GM23338 (cell line): ENCODE data around the gene CACNG7. TPM values are rescaled to one million over a fixed set of nuclear protein-coding genes. Genes with fewer than 3 reads are reported as not detected.

Experiments
- ATAC-seq: fragments of 200-7000 bp; cut with Tn5 transposase; 3 replicates; pipeline ENCODE4 v1.9.1; 2020
- DNase-seq: peaks from one replicate; pipeline ENCODE4 v3.0.0-alpha.2; 2015; ENCODE audit warnings: low spot score
- H2AFZ ChIP-seq: fragments of 200-600 bp; sonication (generic); 2 replicates; pipeline ENCODE4 v1.8.0; 2016; ENCODE audit warnings: antibody characterized with exemption, mild to moderate bottlenecking, moderate library complexity
- H3F3A ChIP-seq: fragments of 200-600 bp; sonication (generic); replicated peaks from 2 replicates; pipeline ENCODE4 v1.8.0; 2017; ENCODE audit warnings: antibody characterized with exemption, mixed run types, low read depth
- H3K27ac ChIP-seq: fragments of 200-600 bp; sonication (generic); 2 replicates; pipeline ENCODE4 v1.6.1; 2016; ENCODE audit warnings: low read depth
- H3K27me3 ChIP-seq: fragments of 200-600 bp; sonication (generic); 2 replicates; pipeline ENCODE4 v1.8.0; 2016; ENCODE audit warnings: mild to moderate bottlenecking, mixed run types, moderate library complexity; ENCODE audit not compliant: insufficient read depth
- H3K36me3 ChIP-seq: fragments of 200-600 bp; sonication (generic); 2 replicates; pipeline ENCODE4 v1.8.0; 2016; ENCODE audit warnings: mild to moderate bottlenecking; ENCODE audit not compliant: insufficient read depth
- H3K4me1 ChIP-seq: fragments of 200-600 bp; sonication (generic); 2 replicates; pipeline ENCODE4 v1.8.0; 2016; ENCODE audit warnings: mild to moderate bottlenecking, moderate library complexity; ENCODE audit not compliant: insufficient read depth
- H3K4me2 ChIP-seq: fragments of 200-600 bp; sonication (generic); 2 replicates; pipeline ENCODE4 v1.7.1; 2017; ENCODE audit warnings: mixed run types
- H3K4me3 ChIP-seq: fragments of 200-600 bp; sonication (generic); 2 replicates; pipeline ENCODE4 v1.6.1; 2016; ENCODE audit warnings: mixed run types
- H3K79me2 ChIP-seq: fragments of 200-600 bp; sonication (generic); replicated peaks from 2 replicates; pipeline ENCODE4 v1.8.0; 2017; ENCODE audit warnings: mild to moderate bottlenecking; ENCODE audit not compliant: insufficient read depth
- H3K9me2 ChIP-seq: fragments of 200-600 bp; sonication (generic); 2 replicates; pipeline ENCODE4 v1.8.0; 2017; ENCODE audit not compliant: insufficient read depth
- H4K20me1 ChIP-seq: fragments of 200-600 bp; sonication (generic); replicated peaks from 2 replicates; pipeline ENCODE4 v1.8.0; 2017; ENCODE audit warnings: mild to moderate bottlenecking; ENCODE audit not compliant: insufficient read depth
- H3K27ac Mint-ChIP-seq: 2 replicates; pipeline ENCODE4 v1.8.0; 2020; ENCODE audit warnings: inconsistent platforms, mild to moderate bottlenecking, moderate library complexity, mixed read lengths
- H3K27me3 Mint-ChIP-seq: 3 replicates; pipeline ENCODE4 v1.8.0; 2022; ENCODE audit warnings: low read depth, mild to moderate bottlenecking, moderate library complexity, mixed read lengths, inconsistent platforms; ENCODE audit not compliant: insufficient read depth, poor library complexity
- H3K36me3 Mint-ChIP-seq: 3 replicates; pipeline ENCODE4 v1.8.0; 2021; ENCODE audit warnings: low read depth, mild to moderate bottlenecking, inconsistent platforms, moderate library complexity, mixed read lengths
- H3K4me1 Mint-ChIP-seq: 3 replicates; pipeline ENCODE4 v1.8.0; 2020; ENCODE audit warnings: mild to moderate bottlenecking, inconsistent platforms, mixed read lengths
- H3K4me3 Mint-ChIP-seq: 3 replicates; pipeline ENCODE4 v1.8.0; 2021; ENCODE audit warnings: moderate library complexity, mild to moderate bottlenecking, inconsistent platforms, mixed read lengths
- H3K9me3 Mint-ChIP-seq: 3 replicates; pipeline ENCODE4 v1.8.0; 2020; ENCODE audit warnings: moderate library complexity, mild to moderate bottlenecking, inconsistent platforms, mixed read lengths
- CREB1 ChIP-seq: fragments of 250-450 bp; sonication (Bioruptor Pico); IDR thresholded peaks from 2 replicates; pipeline ENCODE4 v1.5.0; 2020; ENCODE audit warnings: low read depth, mild to moderate bottlenecking, moderate library complexity
- EZH2 ChIP-seq: fragments of 200-600 bp; sonication (generic); IDR thresholded peaks from one replicate; pipeline ENCODE4 v1.8.0; 2017; ENCODE audit warnings: antibody characterized with exemption, mild to moderate bottlenecking, low read depth; ENCODE audit not compliant: unreplicated experiment
- JUNB ChIP-seq: IDR thresholded peaks from one replicate; pipeline ENCODE4 v1.6.1; 2016; ENCODE audit warnings: antibody characterized with exemption; ENCODE audit not compliant: unreplicated experiment
- NANOG ChIP-seq: IDR thresholded peaks from 2 replicates; pipeline ENCODE4 v1.6.1; 2016; ENCODE audit warnings: antibody characterized with exemption, borderline replicate concordance
- STAT1 ChIP-seq: IDR thresholded peaks from one replicate; pipeline ENCODE4 v1.6.1; 2016; ENCODE audit warnings: antibody characterized with exemption; ENCODE audit not compliant: unreplicated experiment
- ZNF114 ChIP-seq: fragments of 250-450 bp; sonication (Bioruptor Pico); IDR thresholded peaks from 2 replicates; pipeline ENCODE4 v1.5.0; 2020; ENCODE audit warnings: mild to moderate bottlenecking, moderate library complexity
- ZNF331 ChIP-seq: fragments of 250-450 bp; sonication (Bioruptor Pico); IDR thresholded peaks from 2 replicates; pipeline ENCODE4 v1.5.0; 2020; ENCODE audit warnings: low read depth, mild to moderate bottlenecking, moderate library complexity
- polyA plus RNA-seq: library from polyadenylated mRNA; unstranded; fragments of >200 nt; fragmentation: Nextera tagmentation; extraction: Ambion mirVana; gene quantifications from 2 replicates; pipeline ENCODE4 v1.2.1, GENCODE V29; 2016
- total RNA-seq: library from RNA; depleted of rRNA; stranded (reverse); fragments of >200 nt; shearing (Covaris generic); gene quantifications from 2 replicates; pipeline ENCODE4 v1.2.3, GENCODE V29; 2014
- TF ChIP-seq, protein P1 (sequence below): IDR thresholded peaks from 2 replicates; pipeline ENCODE4 v1.6.1; 2016; ENCODE audit warnings: antibody characterized with exemption
- TF ChIP-seq, protein P2 (sequence below): IDR thresholded peaks from one replicate; pipeline ENCODE4 v1.6.1; 2018; ENCODE audit warnings: antibody characterized with exemption; ENCODE audit not compliant: unreplicated experiment

CACNG7 gene
- total and polyA plus RNA-seq, 2 experiments from 2014 or later = 9.8 to 15.6 TPM

DNA sequence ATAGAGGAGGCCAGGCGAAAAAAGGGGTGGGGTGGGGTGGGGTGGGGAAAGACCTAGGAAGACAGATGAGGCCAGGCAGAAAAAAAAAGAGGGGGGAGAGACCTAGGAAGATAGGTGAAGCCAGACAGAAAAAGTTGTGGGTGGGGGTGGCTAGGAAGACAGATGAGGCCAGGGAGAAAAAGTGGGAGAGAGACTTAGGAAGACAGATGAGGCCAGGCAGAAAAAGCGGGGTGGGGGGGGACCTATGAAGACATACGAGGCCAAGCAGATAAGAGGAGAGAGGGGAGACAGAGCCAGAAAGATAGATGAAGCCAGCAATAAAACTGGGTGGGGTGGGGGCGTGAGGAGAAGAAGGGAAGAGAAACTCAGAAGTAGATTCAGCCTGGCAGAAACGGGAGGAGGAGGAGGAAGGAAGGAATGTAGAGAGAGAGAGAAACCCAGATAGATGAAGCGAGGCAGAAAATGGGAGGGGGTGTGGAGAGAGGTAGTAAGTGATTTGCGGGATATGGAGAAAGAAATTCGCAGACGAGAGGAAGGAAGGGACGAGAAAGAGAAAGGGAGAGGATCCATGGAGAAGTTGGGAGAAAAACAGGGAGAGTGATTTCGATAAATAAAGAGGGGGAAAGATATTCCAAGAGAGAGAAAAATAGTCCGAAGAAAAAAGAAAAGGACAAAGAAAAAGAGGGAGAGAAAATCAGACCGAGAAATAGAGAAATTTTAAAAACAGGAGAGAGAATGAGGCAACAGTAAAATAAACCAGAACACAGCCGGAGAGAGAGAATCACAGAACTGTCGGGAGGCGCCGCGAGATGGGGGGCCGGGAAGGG, 70.1 kb downstream of the CACNG7 start:
- Histone ChIP-seq H3K27ac (peak overlapping the region; percentile 85), H3K9me2 (no peaks in the 10 kb centered on the region), H2AFZ (no peak overlapping the region), H3F3A (peaks cover 17% of the 10 kb centered on the region; the same call in 1 of the 2 replicates), H3K36me3 (no peaks in the 10 kb centered on the region), H3K4me1 (peaks cover 8% of the 10 kb centered on the region; the same call in 1 of the 2 replicates), H3K4me3 (peak overlapping the region; percentile 62), H3K79me2 (peaks cover 6% of the 10 kb centered on the region), H4K20me1 (peaks cover 8% of the 10 kb centered on the region), H3K27me3 (peaks cover 8% of the 10 kb centered on the region; the same call in 1 of the 2 replicates), H3K4me2 (peak overlapping the region; percentile 80)
- peaks cover 18% of the 10 kb centered on the region for H3K4me1 Mint-ChIP-seq
- TF ChIP-seq, protein P1, sequence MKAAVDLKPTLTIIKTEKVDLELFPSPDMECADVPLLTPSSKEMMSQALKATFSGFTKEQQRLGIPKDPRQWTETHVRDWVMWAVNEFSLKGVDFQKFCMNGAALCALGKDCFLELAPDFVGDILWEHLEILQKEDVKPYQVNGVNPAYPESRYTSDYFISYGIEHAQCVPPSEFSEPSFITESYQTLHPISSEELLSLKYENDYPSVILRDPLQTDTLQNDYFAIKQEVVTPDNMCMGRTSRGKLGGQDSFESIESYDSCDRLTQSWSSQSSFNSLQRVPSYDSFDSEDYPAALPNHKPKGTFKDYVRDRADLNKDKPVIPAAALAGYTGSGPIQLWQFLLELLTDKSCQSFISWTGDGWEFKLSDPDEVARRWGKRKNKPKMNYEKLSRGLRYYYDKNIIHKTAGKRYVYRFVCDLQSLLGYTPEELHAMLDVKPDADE = no peak
- TF ChIP-seq CREB1 (no peak), ZNF331 (CRISPR knock-in tag) (no peak), NANOG (no peak), ZNF114 (CRISPR knock-in tag) (no peak), EZH2 (no peak), STAT1 (no peak), JUNB (no peak)
- TF ChIP-seq, protein P2, sequence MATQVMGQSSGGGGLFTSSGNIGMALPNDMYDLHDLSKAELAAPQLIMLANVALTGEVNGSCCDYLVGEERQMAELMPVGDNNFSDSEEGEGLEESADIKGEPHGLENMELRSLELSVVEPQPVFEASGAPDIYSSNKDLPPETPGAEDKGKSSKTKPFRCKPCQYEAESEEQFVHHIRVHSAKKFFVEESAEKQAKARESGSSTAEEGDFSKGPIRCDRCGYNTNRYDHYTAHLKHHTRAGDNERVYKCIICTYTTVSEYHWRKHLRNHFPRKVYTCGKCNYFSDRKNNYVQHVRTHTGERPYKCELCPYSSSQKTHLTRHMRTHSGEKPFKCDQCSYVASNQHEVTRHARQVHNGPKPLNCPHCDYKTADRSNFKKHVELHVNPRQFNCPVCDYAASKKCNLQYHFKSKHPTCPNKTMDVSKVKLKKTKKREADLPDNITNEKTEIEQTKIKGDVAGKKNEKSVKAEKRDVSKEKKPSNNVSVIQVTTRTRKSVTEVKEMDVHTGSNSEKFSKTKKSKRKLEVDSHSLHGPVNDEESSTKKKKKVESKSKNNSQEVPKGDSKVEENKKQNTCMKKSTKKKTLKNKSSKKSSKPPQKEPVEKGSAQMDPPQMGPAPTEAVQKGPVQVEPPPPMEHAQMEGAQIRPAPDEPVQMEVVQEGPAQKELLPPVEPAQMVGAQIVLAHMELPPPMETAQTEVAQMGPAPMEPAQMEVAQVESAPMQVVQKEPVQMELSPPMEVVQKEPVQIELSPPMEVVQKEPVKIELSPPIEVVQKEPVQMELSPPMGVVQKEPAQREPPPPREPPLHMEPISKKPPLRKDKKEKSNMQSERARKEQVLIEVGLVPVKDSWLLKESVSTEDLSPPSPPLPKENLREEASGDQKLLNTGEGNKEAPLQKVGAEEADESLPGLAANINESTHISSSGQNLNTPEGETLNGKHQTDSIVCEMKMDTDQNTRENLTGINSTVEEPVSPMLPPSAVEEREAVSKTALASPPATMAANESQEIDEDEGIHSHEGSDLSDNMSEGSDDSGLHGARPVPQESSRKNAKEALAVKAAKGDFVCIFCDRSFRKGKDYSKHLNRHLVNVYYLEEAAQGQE = no peak
- H3K27ac Mint-ChIP-seq = peak overlapping the region; percentile 91
- peaks cover 34% of the 10 kb centered on the region for H3K27me3 Mint-ChIP-seq
- peak overlapping the region; percentile 85 for H3K4me3 Mint-ChIP-seq
- H3K9me3 Mint-ChIP-seq = peaks cover 3% of the 10 kb centered on the region; the same call in 2 of the 3 replicates
- DNase-seq (peak; percentile 55), ATAC-seq (no peak)
- H3K36me3 Mint-ChIP-seq = peaks cover 24% of the 10 kb centered on the region
